ENCODE measurements around the gene RAB5B. TPM values are rescaled to one million over a fixed set of nuclear protein-coding genes. Genes with fewer than 3 reads are reported as not detected.

Gene RAB5B
- total RNA-seq, 1 donor from 2014 or later: 88.2 TPM

Other genes with a start within 250 kb of the RAB5B start
- 1,545 TPM for gene CD63, start 245.1 kb upstream of the RAB5B start, total RNA-seq
- gene GDF11, start 231.0 kb upstream of the RAB5B start, total RNA-seq: 5.8 TPM
- gene SARNP, start 156.4 kb upstream of the RAB5B start, total RNA-seq: 39.0 TPM
- 49.7 TPM for gene ORMDL2, start 156.0 kb upstream of the RAB5B start, total RNA-seq
- gene DNAJC14, start 144.5 kb upstream of the RAB5B start, total RNA-seq: 28.1 TPM
- gene MMP19, start 131.1 kb upstream of the RAB5B start, total RNA-seq: 774 TPM
- gene PYM1, start 46.2 kb upstream of the RAB5B start, total RNA-seq: 30.5 TPM
- 32.4 TPM for gene DGKA, start 42.9 kb upstream of the RAB5B start, total RNA-seq
- 0.64 TPM for gene PMEL, start 8.0 kb upstream of the RAB5B start, total RNA-seq
- gene CDK2, start 7.2 kb upstream of the RAB5B start, total RNA-seq: 21.4 TPM
- gene SUOX, start 23.2 kb downstream of the RAB5B start, total RNA-seq: 27.7 TPM
- 25.8 TPM for gene IKZF4, start 47.0 kb downstream of the RAB5B start, total RNA-seq
- gene RPS26, start 67.8 kb downstream of the RAB5B start, total RNA-seq: 45.3 TPM
- 1.9 TPM for gene ERBB3, start 106.1 kb downstream of the RAB5B start, total RNA-seq
- 99.5 TPM for gene PA2G4, start 130.5 kb downstream of the RAB5B start, total RNA-seq
- gene RPL41, start 142.6 kb downstream of the RAB5B start, total RNA-seq: 2,287 TPM
- gene ZC3H10, start 144.2 kb downstream of the RAB5B start, total RNA-seq: 7.9 TPM
- gene ESYT1, start 154.2 kb downstream of the RAB5B start, total RNA-seq: 435 TPM
- gene MYL6B, start 178.5 kb downstream of the RAB5B start, total RNA-seq: 41.3 TPM
- gene MYL6, start 184.3 kb downstream of the RAB5B start, total RNA-seq: 2,743 TPM
- 113 TPM for gene SMARCC2, start 215.4 kb downstream of the RAB5B start, total RNA-seq
- gene RNF41, start 247.8 kb downstream of the RAB5B start, total RNA-seq: 93.8 TPM

All from mesenteric fat pad (tissue), 1 donor.